ENCODE measurements around the gene SEC31A.

Gene SEC31A

GRCh38 chr4:82900411-82901182 is 9.6 kb upstream of the SEC31A start, which contains the start of gene THAP9:
THAP9 (plus strand) TSS chr4:82900735; CDS start chr4:82900803, 68 bp downstream.
- DNase-seq (ENCODE audit: low spot score), result peak; percentile 99
- ATAC-seq (ENCODE audit: low read depth), result peak; percentile 94
- TF ChIP-seq, protein P1, sequence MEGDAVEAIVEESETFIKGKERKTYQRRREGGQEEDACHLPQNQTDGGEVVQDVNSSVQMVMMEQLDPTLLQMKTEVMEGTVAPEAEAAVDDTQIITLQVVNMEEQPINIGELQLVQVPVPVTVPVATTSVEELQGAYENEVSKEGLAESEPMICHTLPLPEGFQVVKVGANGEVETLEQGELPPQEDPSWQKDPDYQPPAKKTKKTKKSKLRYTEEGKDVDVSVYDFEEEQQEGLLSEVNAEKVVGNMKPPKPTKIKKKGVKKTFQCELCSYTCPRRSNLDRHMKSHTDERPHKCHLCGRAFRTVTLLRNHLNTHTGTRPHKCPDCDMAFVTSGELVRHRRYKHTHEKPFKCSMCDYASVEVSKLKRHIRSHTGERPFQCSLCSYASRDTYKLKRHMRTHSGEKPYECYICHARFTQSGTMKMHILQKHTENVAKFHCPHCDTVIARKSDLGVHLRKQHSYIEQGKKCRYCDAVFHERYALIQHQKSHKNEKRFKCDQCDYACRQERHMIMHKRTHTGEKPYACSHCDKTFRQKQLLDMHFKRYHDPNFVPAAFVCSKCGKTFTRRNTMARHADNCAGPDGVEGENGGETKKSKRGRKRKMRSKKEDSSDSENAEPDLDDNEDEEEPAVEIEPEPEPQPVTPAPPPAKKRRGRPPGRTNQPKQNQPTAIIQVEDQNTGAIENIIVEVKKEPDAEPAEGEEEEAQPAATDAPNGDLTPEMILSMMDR (IDR thresholded peaks at IDR 0.05; ENCODE audit: poor library complexity, severe bottlenecking), result no peak
- Histone ChIP-seq H3K4me1 (ENCODE audit: insufficient read depth, poor library complexity, severe bottlenecking) (peaks cover 21% of the 10 kb centered on the region), H3K27ac (ENCODE audit: poor library complexity, severe bottlenecking) (peak within 1 kb of the TSS; percentile 90), H3K9me3 (ENCODE audit: severe bottlenecking) (no peaks in the 10 kb centered on the region), H3K4me3 (ENCODE audit: severe bottlenecking) (peak within 1 kb of the TSS; percentile 83), H3K27me3 (ENCODE audit: insufficient read depth, poor library complexity, severe bottlenecking) (no peaks in the 10 kb centered on the region), H3K36me3 (ENCODE audit: low read depth) (peaks cover 40% of the 10 kb centered on the region)

GRCh38 chr4:82900066-82900410 is 9.1 kb upstream of the SEC31A start:
- ATAC-seq (ENCODE audit: low read depth) (peak; percentile 21), DNase-seq (ENCODE audit: low spot score) (no peak)
- H3K36me3 ChIP-seq (ENCODE audit: low read depth), result peaks cover 46% of the 10 kb centered on the region

DNA sequence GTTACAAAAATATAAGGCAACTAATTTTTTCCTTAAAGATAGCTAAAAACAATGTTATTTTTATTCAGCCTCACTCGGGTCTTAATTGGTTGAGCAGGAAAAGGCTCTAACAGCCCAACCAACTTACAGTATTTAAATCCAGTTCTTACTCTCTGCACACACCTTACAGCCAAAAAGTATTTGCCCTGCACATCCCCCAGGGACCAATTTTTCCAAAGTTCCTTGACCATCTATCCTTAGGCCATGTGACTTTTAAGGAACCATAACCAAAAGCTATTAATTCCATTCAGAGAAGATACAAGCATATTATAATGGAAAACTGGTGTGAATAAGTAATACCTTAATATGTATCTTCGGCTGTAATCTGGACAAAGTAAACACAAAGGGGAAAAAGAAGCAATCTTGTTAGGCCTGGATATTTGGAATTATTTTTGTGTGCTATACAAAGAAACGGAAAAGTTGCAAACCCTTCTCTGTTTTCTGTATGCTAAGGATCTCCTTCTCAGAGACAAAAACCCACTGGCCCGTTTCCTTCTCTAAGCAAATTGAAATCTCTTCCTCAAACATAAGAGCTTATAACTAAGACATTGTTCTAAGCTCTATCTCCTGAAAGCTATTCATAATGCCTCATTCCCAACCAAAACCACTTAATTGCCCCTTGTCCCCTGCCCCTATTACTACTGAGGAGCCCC is 8.6 kb upstream of the SEC31A start:
- DNase-seq (ENCODE audit: low spot score), result no peak
- H3K36me3 ChIP-seq (ENCODE audit: low read depth), result peaks cover 51% of the 10 kb centered on the region
- peak overlapping the region; percentile 83 for H3K4me3 ChIP-seq (ENCODE audit: severe bottlenecking)
- H3K9me3 ChIP-seq (ENCODE audit: severe bottlenecking), result no peaks in the 10 kb centered on the region
- H3K27ac ChIP-seq (ENCODE audit: poor library complexity, severe bottlenecking), result peak overlapping the region; percentile 90
- no peak for ATAC-seq (ENCODE audit: low read depth)
- peaks cover 18% of the 10 kb centered on the region for H3K4me1 ChIP-seq (ENCODE audit: insufficient read depth, poor library complexity, severe bottlenecking)
- TF ChIP-seq, protein P1 (IDR thresholded peaks at IDR 0.05; ENCODE audit: poor library complexity, severe bottlenecking), result no peak
- H3K27me3 ChIP-seq (ENCODE audit: insufficient read depth, poor library complexity, severe bottlenecking), result no peaks in the 10 kb centered on the region

More at GRCh38 chr4:82900066-82900410, 9.1 kb upstream of the SEC31A start:
- Histone ChIP-seq H3K27ac (ENCODE audit: poor library complexity, severe bottlenecking) (peak overlapping the region; percentile 90), H3K4me3 (ENCODE audit: severe bottlenecking) (peak overlapping the region; percentile 83), H3K27me3 (ENCODE audit: insufficient read depth, poor library complexity, severe bottlenecking) (no peaks in the 10 kb centered on the region), H3K4me1 (ENCODE audit: insufficient read depth, poor library complexity, severe bottlenecking) (peaks cover 18% of the 10 kb centered on the region), H3K9me3 (ENCODE audit: severe bottlenecking) (no peaks in the 10 kb centered on the region)
- TF ChIP-seq, protein P1 (IDR thresholded peaks at IDR 0.05; ENCODE audit: poor library complexity, severe bottlenecking), result no peak

DNA sequence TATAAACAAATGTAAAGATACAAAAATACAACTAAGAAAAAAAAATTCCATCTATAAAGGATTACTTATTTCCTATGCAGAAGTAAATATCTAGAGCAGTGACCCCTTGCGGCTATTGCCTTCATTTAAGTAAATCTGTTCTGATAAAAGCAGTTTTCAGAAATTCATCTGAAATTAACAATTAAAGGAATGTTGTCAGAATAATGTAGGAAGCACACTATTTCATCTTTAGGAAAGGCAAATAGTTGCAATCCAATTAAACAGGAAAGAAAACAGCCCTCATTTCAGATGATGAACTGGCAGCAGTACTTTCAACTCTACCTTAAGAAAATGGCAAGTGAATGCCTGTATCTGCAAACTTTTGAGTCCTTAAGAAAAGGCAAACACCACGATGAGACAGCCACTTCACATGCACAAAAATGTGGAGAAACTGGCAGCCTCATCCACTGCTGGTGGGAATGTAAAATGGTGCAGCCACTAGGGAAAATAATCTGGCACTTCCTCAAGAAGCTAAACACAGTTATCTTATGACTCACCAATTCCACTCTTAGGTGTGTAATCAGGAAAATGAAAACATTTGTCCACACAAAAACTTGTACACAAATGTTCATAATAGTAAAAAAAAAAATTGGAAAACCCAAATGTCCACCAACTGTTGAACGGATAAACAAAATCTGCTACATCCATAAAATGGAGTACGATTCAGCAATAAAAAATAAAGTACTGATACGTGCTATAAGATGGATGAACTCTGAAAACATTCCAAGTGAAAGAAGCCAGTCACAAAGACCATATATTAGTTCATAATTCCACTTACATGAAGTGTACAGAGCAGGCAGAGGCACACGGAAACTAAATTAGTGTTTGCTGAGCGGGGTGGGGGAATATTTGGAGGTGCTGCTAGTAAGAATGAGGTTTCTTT is 7.6 kb upstream of the SEC31A start:
- ATAC-seq (ENCODE audit: low read depth), result no peak
- Histone ChIP-seq H3K9me3 (ENCODE audit: severe bottlenecking) (no peaks in the 10 kb centered on the region), H3K4me1 (ENCODE audit: insufficient read depth, poor library complexity, severe bottlenecking) (peaks cover 18% of the 10 kb centered on the region), H3K4me3 (ENCODE audit: severe bottlenecking) (peak overlapping the region; percentile 83), H3K36me3 (ENCODE audit: low read depth) (peaks cover 60% of the 10 kb centered on the region), H3K27ac (ENCODE audit: poor library complexity, severe bottlenecking) (peak overlapping the region; percentile 90), H3K27me3 (ENCODE audit: insufficient read depth, poor library complexity, severe bottlenecking) (no peaks in the 10 kb centered on the region)
- DNase-seq (ENCODE audit: low spot score), result no peak
- TF ChIP-seq, protein P1 (IDR thresholded peaks at IDR 0.05; ENCODE audit: poor library complexity, severe bottlenecking), result peak; percentile 88

Measured in RWPE2 (cell line).